Glutamatergic neuron (in vitro differentiated cells): ENCODE measurements around the gene LAMA3. TPM values are rescaled to one million over a fixed set of nuclear protein-coding genes. Genes with fewer than 3 reads are reported as not detected.

ENCODE experiments used
- DNase-seq: peaks from one replicate; pipeline ENCODE4 v3.0.0; 2022
- H3K27ac Mint-ChIP-seq: one replicate; pipeline ENCODE4 v1.8.0; 2020; ENCODE audit warnings: mild to moderate bottlenecking, mixed read lengths, inconsistent platforms; ENCODE audit not compliant: unreplicated experiment
- H3K27me3 Mint-ChIP-seq: one replicate; pipeline ENCODE4 v1.8.0; 2020; ENCODE audit warnings: mild to moderate bottlenecking, moderate library complexity, mixed read lengths, inconsistent platforms; ENCODE audit not compliant: unreplicated experiment
- H3K36me3 Mint-ChIP-seq: one replicate; pipeline ENCODE4 v1.8.0; 2020; ENCODE audit warnings: mild to moderate bottlenecking, mixed read lengths, inconsistent platforms; ENCODE audit not compliant: unreplicated experiment
- H3K4me1 Mint-ChIP-seq: one replicate; pipeline ENCODE4 v1.8.0; 2020; ENCODE audit warnings: mild to moderate bottlenecking, low read depth, mixed read lengths, inconsistent platforms; ENCODE audit not compliant: unreplicated experiment
- H3K4me3 Mint-ChIP-seq: one replicate; pipeline ENCODE4 v1.8.0; 2020; ENCODE audit warnings: mild to moderate bottlenecking, mixed read lengths, inconsistent platforms; ENCODE audit not compliant: unreplicated experiment
- H3K9me3 Mint-ChIP-seq: one replicate; pipeline ENCODE4 v1.8.0; 2020; ENCODE audit warnings: mild to moderate bottlenecking, moderate library complexity, mixed read lengths, inconsistent platforms; ENCODE audit not compliant: unreplicated experiment
- total RNA-seq: library from RNA; stranded (reverse); fragmentation: NEBNext Ultra II Directional; extraction: Animal tissue kit (Norgen Biotek cat#: 25700); gene quantifications from one replicate; pipeline ENCODE4 v1.2.1, GENCODE V29; 2021; ENCODE audit not compliant: unreplicated experiment
- TF ChIP-seq, protein P1 (sequence below): fragments of 200-600 bp; sonication (generic); IDR thresholded peaks from one replicate; pipeline ENCODE4 v1.5.0; 2021; ENCODE audit not compliant: partially characterized antibody, unreplicated experiment

LAMA3 gene
- total RNA-seq, 1 donor from 2014 or later, result 2.1 TPM

DNA sequence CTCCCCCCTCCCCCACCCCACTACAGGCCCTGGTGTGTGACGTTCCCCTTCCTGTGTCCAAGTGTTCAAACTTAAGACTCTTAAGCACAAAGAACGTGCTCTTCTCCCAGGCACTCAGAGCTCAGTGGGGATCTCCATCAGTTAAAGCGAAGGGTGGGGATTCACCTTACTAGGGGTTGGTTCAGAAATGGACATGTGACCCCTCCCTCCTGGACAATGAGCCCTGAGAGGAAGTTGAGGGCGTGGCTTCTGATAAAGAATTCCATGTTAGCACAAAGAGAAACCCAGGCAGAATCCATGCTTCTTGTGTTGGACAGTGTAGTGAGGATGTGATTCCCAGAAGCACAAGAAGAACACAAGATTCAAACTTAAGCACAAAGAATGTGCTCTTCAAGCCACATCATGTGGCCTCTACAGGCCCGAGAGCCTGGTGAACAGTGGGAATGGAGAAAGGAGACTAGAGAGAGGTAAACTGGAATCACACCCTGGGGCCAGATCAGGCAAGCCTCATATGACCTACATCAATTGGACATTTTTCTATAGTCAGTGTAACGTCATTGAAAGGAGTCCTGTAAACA is 247.2 kb downstream of the LAMA3 start:
- H3K27ac Mint-ChIP-seq, result no peak overlapping the region
- H3K9me3 Mint-ChIP-seq, result no peaks in the 10 kb centered on the region
- no peak overlapping the region for H3K4me3 Mint-ChIP-seq
- no peak for DNase-seq
- H3K36me3 Mint-ChIP-seq, result no peaks in the 10 kb centered on the region
- H3K27me3 Mint-ChIP-seq, result peaks cover 2% of the 10 kb centered on the region
- peaks cover 6% of the 10 kb centered on the region for H3K4me1 Mint-ChIP-seq
- TF ChIP-seq, protein P1, sequence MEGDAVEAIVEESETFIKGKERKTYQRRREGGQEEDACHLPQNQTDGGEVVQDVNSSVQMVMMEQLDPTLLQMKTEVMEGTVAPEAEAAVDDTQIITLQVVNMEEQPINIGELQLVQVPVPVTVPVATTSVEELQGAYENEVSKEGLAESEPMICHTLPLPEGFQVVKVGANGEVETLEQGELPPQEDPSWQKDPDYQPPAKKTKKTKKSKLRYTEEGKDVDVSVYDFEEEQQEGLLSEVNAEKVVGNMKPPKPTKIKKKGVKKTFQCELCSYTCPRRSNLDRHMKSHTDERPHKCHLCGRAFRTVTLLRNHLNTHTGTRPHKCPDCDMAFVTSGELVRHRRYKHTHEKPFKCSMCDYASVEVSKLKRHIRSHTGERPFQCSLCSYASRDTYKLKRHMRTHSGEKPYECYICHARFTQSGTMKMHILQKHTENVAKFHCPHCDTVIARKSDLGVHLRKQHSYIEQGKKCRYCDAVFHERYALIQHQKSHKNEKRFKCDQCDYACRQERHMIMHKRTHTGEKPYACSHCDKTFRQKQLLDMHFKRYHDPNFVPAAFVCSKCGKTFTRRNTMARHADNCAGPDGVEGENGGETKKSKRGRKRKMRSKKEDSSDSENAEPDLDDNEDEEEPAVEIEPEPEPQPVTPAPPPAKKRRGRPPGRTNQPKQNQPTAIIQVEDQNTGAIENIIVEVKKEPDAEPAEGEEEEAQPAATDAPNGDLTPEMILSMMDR, result no peak

DNA sequence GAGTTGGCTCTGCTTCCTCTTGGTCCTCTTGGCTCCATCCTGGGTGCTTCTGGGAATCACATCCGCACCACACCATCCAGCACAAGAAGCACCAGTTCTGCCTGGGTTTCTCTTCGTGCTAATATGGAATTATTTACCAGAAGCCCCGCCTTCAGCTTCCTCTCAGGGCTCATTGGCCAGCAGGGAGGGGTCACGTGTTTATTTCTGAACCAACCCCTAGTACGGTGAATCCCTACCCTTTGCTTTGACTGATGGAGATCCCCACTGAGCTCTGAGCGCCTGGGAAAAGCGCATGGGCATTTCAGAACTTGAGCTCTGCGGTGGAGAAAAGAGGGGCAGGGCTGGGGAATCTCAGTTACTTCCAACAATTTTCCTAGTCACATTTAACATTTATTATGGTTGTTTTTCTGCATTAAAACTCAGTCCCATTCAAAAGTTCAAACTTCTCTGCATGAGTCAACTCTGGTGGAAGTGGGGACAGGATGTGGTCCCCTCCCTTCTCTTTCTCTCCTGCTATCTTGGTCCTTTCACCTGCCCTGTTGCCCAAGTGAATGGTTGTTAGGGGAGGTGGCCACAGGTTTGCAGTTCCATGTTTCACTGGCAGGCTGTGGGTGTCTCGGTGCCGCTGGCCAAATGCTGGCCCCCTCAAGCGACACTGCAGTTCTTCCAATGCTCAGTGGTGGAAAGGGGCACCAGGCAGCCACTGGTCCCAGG is 248.9 kb downstream of the LAMA3 start:
- no peaks in the 10 kb centered on the region for H3K36me3 Mint-ChIP-seq
- no peak overlapping the region for H3K27ac Mint-ChIP-seq
- peaks cover 2% of the 10 kb centered on the region for H3K27me3 Mint-ChIP-seq
- no peaks in the 10 kb centered on the region for H3K9me3 Mint-ChIP-seq
- TF ChIP-seq, protein P1, result no peak
- H3K4me3 Mint-ChIP-seq, result no peak overlapping the region
- no peak for DNase-seq
- peaks cover 6% of the 10 kb centered on the region for H3K4me1 Mint-ChIP-seq

DNA sequence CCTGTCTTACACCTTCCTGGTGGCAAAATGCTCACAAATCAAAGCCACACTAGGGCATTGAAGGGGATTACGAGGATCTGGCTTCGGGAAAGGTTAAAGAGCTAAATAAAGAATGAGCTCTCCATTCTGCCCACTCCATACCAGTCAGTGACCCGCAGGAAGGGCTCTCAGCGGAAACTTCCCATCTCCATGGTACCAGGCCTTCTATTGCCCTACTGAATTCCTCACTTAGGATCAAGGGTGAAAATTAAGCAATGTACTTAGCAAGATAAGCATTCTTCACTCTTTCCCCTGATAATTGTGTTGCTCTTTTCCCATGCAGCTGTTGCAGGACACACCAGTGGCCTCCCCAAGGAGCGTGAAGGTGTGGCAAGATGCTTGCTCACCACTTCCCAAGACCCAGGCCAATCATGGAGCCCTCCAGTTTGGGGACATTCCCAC is 249.7 kb downstream of the LAMA3 start:
- TF ChIP-seq, protein P1, result no peak
- H3K27me3 Mint-ChIP-seq, result peaks cover 2% of the 10 kb centered on the region
- peaks cover 6% of the 10 kb centered on the region for H3K4me1 Mint-ChIP-seq
- no peak for DNase-seq
- H3K9me3 Mint-ChIP-seq, result no peaks in the 10 kb centered on the region
- H3K36me3 Mint-ChIP-seq, result no peaks in the 10 kb centered on the region
- no peak overlapping the region for H3K4me3 Mint-ChIP-seq
- no peak overlapping the region for H3K27ac Mint-ChIP-seq

DNA sequence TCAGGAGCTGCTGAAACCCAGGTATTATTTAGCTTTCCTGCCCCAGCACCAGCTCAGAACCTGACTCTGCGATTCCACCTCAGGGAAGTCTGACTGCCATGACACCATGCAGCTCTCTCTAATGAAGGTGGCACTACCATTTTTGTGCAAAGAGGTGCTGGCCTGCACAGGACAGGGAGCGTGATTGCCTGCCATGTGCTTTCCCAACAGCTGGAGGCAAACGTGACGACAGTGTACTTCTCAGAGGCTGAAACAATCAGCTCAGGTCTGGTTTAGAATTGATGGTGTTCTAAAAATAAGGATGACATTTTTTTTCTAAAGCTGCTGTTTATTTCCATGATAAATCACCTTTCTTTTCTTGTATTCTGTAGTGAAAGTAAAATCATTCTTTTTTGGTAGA is 250.1 kb downstream of the LAMA3 start:
- no peak overlapping the region for H3K4me3 Mint-ChIP-seq
- peaks cover 6% of the 10 kb centered on the region for H3K4me1 Mint-ChIP-seq
- no peaks in the 10 kb centered on the region for H3K36me3 Mint-ChIP-seq
- H3K27ac Mint-ChIP-seq, result no peak overlapping the region
- peaks cover 2% of the 10 kb centered on the region for H3K27me3 Mint-ChIP-seq
- TF ChIP-seq, protein P1, result no peak
- H3K9me3 Mint-ChIP-seq, result no peaks in the 10 kb centered on the region
- no peak for DNase-seq

DNA sequence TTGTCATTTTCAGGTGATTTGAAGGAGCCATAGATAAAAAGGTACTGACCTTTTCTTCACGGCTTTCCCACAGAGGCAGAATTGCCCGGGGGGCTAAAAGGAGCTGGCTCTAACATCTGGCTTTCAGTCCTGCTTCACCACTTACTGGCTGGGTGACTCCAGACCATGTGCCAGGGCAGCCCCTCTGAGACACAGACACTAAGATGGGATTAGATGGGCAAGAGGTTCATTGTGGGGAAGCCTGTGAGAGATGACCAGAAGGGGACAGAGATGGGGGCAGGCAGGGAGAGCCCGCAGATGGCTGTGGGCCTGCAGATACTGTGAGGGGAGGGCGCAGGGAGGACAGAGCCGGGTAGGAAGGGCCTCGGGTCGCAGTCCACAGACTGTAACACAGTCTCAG is 250.6 kb downstream of the LAMA3 start:
- TF ChIP-seq, protein P1, result no peak
- Mint-ChIP-seq H3K4me3 (no peak overlapping the region), H3K36me3 (no peaks in the 10 kb centered on the region), H3K27ac (no peak overlapping the region), H3K9me3 (no peaks in the 10 kb centered on the region), H3K4me1 (peaks cover 6% of the 10 kb centered on the region), H3K27me3 (peaks cover 2% of the 10 kb centered on the region)
- DNase-seq, result no peak
